H54 (cell line): ENCODE results near the gene SLC2A4RG.

Experiments used
- DNase-seq: peaks from one replicate; pipeline ENCODE4 v3.0.0; 2011; ENCODE audit warnings: low spot score, mixed read lengths; ENCODE audit not compliant: insufficient read length
- FAIRE-seq: peaks from 3 replicates; lab custom pipeline; 2011; peaks lifted over from hg19 to GRCh38; lab: Jason Lieb, UNC
- POLR2A ChIP-seq: IDR thresholded peaks from 2 replicates; pipeline ENCODE4 v1.6.1; 2011; ENCODE audit warnings: low read depth, mild to moderate bottlenecking, low read length

SLC2A4RG gene

GRCh38 chr20:63753381-63753780, 13.8 kb downstream of the SLC2A4RG start:
- DNase-seq (no peak), FAIRE-seq (no peak)
- no peak for TF ChIP-seq POLR2A

- no peak for DNase-seq
- TF ChIP-seq POLR2A = no peak
- FAIRE-seq = no peak
These were observed 14.4 kb downstream of the SLC2A4RG start for GRCh38 chr20:63754008-63754407.

- no peak for FAIRE-seq
- no peak for TF ChIP-seq POLR2A
- no peak for DNase-seq
These were observed 16.5 kb downstream of the SLC2A4RG start for GRCh38 chr20:63755933-63756647.

DNA sequence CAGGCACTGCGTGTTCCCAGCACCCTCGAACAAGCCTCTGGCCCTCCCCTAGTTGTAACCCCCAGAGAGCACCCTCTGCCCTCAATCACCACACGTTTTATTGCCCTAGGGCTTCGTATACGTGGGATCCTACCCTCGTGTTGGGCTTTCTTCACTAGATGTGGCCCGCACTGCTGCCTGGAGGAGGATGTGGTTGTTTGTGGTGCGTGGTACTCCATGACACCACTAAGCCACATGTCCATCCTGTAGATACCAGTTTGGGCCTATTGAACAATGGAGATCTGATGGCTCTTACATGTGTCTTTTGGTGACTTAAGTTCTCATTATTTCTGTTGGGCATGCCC, 17.0 kb downstream of the SLC2A4RG start:
- no peak for FAIRE-seq
- no peak for DNase-seq
- no peak for TF ChIP-seq POLR2A

DNA sequence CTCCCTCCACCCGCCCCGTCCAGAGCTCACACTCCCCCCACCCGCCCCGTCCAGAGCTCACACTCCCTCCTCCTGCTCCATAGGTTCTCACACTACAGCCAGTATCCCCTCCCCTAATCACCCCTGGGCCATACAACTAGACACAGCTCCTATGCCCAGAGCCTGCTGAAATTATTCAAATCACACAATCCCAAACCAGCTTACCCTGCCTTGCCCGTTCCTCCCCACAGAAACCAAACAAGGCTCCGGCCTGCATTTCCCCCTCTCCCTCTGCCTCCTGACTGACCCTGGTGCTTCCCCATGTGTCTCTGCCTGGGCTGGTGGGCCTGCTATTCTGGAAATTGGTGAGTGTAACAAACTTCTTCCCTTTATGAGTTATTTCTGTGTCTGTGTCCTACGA, 18.6 kb downstream of the SLC2A4RG start:
- DNase-seq (no peak), FAIRE-seq (no peak)
- no peak for TF ChIP-seq POLR2A

- TF ChIP-seq POLR2A = no peak
- FAIRE-seq (no peak), DNase-seq (no peak)
These were observed 19.9 kb downstream of the SLC2A4RG start for GRCh38 chr20:63759377-63759901.

DNA sequence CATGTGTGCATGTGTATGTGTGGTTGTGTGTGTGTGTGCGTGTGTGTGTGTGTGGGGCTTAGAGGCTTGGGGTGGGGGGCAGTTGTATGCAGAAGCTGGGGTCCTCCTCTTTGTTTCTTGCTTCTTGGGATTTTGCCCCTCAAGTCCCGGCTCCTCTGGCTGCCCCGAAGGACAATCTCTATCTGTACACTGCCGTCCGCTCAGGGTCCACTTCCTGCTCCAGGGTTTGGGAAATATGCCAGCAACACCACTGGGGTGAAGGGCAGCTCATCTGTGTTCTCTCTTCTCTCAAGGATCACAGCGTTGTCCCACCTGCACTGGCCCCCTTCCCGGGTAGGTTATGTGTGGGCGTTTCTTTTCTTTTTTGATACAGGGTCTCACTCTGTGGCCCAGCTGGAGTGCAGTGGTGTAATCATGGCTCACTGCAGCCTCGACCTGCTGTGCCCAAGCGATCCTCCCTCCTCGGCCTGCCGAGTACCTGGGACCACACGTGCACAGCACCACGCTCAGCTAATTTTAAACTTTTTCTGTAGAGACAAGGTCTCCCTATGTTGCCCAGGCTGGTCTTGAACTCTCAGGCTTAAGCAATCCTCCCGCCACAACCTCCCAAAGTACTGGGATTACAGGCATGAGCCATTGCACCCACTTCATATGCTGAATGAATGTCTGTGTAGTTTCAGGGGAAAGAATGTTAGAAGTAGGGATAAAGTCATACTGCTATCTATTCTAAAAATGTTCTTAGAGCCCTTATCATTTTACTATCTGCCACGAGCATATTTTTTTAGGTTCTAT, 25.7 kb downstream of the SLC2A4RG start:
- no peak for DNase-seq
- no peak for TF ChIP-seq POLR2A
- FAIRE-seq = no peak

DNA sequence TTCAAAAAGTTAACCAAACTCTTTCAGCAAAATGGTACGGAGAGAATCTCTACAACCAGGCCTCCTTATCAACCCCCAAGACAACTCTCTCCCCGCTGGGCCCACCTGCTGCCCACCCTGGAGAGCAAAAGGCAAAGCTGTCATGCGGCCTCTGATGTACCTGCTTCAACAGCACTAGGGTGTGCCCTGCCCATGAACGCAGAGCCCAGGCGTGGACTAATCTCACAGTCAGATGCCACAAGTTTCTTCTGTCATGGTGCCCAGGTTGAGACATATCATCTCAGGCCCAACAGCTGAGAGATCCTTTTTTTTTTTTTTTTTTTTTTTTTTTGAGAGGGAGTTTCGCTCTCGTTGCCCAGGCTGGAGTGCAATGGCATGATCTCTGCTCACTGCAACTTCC, 26.3 kb downstream of the SLC2A4RG start:
- no peak for DNase-seq
- no peak for TF ChIP-seq POLR2A
- FAIRE-seq = no peak

- no peak for FAIRE-seq
- DNase-seq = no peak
- no peak for TF ChIP-seq POLR2A
These were observed 27.3 kb downstream of the SLC2A4RG start for GRCh38 chr20:63766695-63767426.

DNA sequence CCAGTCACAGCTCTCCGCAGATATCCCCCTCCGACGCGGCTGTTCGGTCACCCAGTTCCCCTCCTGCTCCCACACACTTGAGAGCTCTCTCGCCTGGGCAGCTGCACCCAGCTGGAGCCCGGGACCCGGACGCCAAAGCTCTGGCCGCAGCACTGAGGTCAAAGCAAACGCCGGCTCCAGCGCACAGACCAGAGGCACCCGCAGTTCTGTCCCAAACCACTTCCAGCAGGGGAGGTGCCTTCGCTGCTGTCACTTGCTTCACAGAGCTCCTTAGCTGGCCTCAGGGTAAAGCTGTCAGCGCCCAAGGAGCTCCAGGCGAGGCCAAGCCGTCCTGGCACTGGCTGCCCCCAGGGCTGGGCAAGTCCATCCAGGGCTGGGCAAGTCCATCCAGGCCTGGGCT, 27.9 kb downstream of the SLC2A4RG start:
- no peak for DNase-seq
- no peak for FAIRE-seq
- no peak for TF ChIP-seq POLR2A

- TF ChIP-seq POLR2A = no peak
- FAIRE-seq (no peak), DNase-seq (no peak)
These were observed 28.3 kb downstream of the SLC2A4RG start for GRCh38 chr20:63767886-63768285.

- FAIRE-seq (no peak), DNase-seq (no peak)
- no peak for TF ChIP-seq POLR2A
These were observed 29.3 kb downstream of the SLC2A4RG start for GRCh38 chr20:63768591-63769515.

DNA sequence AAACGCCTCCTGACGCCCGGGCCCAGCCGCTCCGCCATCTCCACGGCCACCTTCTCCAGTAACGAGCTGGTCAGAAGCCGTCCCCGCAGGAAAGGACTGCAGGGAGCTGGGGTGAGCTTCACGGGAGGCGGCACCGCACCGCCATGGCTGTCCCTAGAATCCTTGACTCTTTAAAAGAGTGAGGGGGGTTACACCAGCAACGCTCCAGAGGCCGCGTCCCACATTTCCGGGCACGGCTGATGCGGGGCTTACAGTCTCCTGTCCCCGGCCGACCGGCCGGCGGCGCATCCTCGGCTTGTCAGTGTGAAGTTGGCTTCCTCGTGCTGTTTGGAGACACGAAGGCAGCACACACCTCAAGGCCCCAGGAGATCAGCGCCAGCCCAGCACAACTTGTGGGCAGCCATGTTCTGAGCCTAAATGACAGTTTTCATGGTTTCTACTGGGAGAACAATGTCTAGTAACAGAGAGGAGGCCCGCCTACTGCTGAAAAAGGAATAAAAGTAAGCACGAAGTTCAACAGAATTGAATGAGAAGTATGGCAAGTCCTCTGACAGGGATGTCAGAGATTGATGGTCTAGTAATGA, 30.4 kb downstream of the SLC2A4RG start:
- no peak for FAIRE-seq
- no peak for TF ChIP-seq POLR2A
- DNase-seq = no peak
